Activated CD4-positive, alpha-beta T cell treated with anti-CD3 and anti-CD28 coated beads, Interleukin-2, amount 10 ng/mL, durations not matched to agents 24 days and 14 days (primary cell): ENCODE data around the gene BTG4. TPM values are rescaled to one million over a fixed set of nuclear protein-coding genes. Genes with fewer than 3 reads are reported as not detected.

Source experiments
- DNase-seq: peaks from one replicate; pipeline ENCODE4 v3.0.0; 2022
- H3K27ac Mint-ChIP-seq: one replicate; pipeline ENCODE4 v1.8.0; 2022; ENCODE audit warnings: mild to moderate bottlenecking, mixed read lengths
- H3K27me3 Mint-ChIP-seq: one replicate; pipeline ENCODE4 v1.8.0; 2022; ENCODE audit warnings: mixed read lengths
- H3K36me3 Mint-ChIP-seq: one replicate; pipeline ENCODE4 v1.8.0; 2022; ENCODE audit warnings: low read depth, mild to moderate bottlenecking, mixed read lengths
- H3K4me1 Mint-ChIP-seq: one replicate; pipeline ENCODE4 v1.8.0; 2021; ENCODE audit warnings: mixed read lengths
- H3K4me3 Mint-ChIP-seq: one replicate; pipeline ENCODE4 v1.8.0; 2022; ENCODE audit warnings: mild to moderate bottlenecking, moderate library complexity, mixed read lengths
- H3K9me3 Mint-ChIP-seq: one replicate; pipeline ENCODE4 v1.8.0; 2021; ENCODE audit warnings: mixed read lengths
- intact Hi-C: fragments of 100-400 bp; cut with micrococcal nuclease; formaldehyde crosslinking; loops from one replicate; pipeline ENCODE4 v1.15.1; 2023
- total RNA-seq: library from RNA; stranded (reverse); gene quantifications from 2 replicates; pipeline ENCODE4 v1.2.3, GENCODE V29; 2022

BTG4 gene
- total RNA-seq, 1 donor from 2014 or later: not detected

DNA sequence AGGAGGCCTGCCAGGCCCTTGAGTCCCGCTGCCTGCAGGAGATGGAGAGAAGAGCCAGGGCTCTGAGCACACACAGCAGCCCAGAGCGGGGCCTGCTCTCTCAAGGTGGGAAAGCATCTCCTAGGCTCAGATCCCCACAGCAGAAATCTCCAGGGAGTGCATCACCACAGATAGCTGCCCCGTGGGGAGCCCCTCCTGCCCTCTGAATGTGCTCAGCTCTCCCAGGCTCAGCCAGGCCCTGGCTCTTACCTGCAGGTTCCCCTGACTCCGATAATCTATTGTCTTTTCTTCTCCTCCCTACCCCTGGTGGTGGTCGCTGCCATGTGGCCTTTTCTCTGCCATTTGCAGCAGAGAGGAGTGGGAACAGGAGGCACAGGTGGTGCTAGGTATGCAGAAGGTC, 49.9 kb downstream of the BTG4 start:
- DNase-seq: no peak
- Mint-ChIP-seq H3K4me1 (peaks cover 3% of the 10 kb centered on the region), H3K27ac (no peak overlapping the region), H3K27me3 (peaks cover 25% of the 10 kb centered on the region), H3K4me3 (no peak overlapping the region), H3K9me3 (no peaks in the 10 kb centered on the region), H3K36me3 (no peaks in the 10 kb centered on the region)
- intact Hi-C loops: no loop called here

DNA sequence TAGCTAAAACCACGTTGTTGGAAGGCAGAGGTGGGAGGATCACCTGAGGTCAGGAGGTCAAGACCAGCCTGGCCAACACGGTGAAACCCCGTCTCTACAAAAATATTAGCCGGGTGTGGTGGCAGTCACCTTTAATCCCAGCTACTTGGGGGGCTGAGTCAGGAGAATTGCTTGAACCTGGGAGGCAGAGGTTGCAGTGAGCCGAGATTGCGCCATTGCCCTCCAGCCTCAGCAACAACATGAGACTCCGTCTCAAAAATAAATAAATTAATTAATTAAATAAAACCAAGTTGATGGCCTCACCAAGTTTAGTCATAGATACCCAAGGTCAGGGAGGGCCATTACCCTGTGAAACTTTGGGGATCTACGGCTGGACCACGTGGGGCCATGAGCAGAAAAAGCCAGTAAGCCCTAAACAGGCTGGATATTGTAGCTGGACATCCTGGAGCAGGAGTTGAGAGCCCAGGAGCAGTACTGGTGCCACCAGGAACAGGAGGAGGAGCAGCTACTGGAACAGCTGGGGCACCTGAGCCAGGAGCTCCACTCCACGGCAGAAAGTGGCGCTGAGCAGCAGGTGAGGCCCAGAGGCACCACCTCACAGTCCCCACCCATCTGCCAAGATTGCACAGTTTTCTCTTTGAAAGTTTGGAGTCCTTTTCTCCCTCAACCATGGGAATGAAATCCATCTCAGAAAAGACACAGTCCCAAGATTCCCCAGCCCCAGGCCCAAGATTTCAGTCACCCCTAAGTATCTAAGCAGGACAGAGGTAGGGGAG, 50.5 kb downstream of the BTG4 start:
- Mint-ChIP-seq H3K4me3 (no peak overlapping the region), H3K27ac (no peak overlapping the region), H3K4me1 (peaks cover 3% of the 10 kb centered on the region), H3K27me3 (peaks cover 21% of the 10 kb centered on the region), H3K9me3 (no peaks in the 10 kb centered on the region), H3K36me3 (no peaks in the 10 kb centered on the region)
- peak; percentile 34 for DNase-seq
- intact Hi-C loops: no loop called here

DNA sequence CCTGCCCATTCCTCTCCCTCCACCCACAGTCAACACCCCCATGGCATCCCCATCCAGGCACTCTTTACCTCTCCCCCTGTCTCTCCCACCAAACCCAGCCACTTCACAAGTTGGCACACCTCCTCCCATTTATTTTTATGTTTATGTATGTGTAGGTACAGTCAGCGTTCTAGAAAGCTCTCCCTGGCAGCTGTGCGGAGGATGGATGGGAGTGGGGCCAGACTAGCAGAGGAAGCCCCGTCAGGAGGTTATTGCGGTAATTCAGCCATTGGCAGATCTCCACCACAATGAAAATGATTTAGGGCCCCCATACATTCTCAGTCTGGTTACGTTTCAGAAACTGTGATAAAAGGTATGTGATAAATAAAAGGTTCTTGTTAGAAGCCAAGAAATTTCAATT, 51.3 kb downstream of the BTG4 start:
- Mint-ChIP-seq H3K36me3 (no peaks in the 10 kb centered on the region), H3K4me3 (no peak overlapping the region), H3K9me3 (no peaks in the 10 kb centered on the region), H3K27ac (no peak overlapping the region), H3K27me3 (peaks cover 20% of the 10 kb centered on the region), H3K4me1 (no peaks in the 10 kb centered on the region)
- intact Hi-C loops: no loop called here
- DNase-seq: no peak

DNA sequence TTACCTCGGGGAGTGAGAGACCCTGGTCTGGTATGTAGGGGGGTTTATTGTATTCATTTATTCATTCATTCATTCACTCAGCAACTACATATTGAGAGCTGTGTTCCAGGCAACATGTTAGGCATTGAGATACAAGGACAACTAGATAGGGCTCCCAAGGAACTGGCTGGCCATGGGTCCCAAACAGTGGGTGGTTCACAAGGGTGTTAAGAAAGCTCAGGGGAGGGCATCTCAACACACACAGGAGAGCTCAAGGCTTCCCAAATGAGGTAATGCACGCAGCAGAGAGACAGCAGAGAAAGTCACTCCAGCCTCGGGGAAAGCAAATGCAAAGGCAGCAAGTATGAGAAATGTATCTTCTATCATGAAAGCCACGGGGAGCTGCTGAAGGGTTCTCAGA, 51.8 kb downstream of the BTG4 start:
- peaks cover 18% of the 10 kb centered on the region for H3K27me3 Mint-ChIP-seq

DNA sequence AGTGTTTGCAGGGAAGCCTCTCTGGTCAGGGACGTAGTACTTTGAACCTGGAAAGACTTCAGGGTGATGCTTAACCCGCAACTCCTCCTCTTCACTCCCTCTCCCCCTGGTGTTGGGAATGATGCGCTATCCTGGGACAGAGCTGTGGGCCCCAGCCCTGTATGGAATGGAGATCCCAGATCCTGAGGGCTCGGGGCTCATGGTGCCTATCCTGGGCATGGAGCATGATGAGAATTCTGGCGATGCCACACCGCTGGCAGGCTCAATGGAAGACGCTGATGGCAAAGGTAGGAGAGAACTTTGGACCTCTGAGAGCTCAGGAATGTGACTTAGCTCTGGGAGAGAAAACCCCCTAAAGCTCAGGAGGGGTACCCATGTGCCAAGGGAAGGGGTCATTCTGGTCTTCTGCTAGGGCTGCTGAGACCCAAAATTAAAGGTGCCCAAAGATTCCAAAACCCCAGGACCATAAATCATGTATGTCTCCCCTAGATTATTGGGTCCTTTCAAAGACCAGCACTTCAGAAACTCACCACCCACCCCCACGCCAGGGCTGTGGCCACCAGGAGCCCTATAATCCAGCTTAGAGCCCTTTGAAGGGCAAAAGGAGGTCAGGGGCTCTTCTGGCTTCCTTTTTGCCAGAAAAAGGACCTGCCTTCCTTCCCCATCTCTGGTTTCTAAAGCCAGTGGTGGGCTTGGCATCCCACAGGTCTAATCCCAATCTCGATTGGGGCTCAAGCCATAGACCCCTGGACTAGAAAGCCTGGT, 52.5 kb downstream of the BTG4 start:
- no peaks in the 10 kb centered on the region for H3K36me3 Mint-ChIP-seq
- H3K4me1 Mint-ChIP-seq: no peaks in the 10 kb centered on the region
- H3K27ac Mint-ChIP-seq: no peak overlapping the region
- intact Hi-C loops: no loop called here
- H3K9me3 Mint-ChIP-seq: no peaks in the 10 kb centered on the region
- DNase-seq: peak; percentile 46
- no peak overlapping the region for H3K4me3 Mint-ChIP-seq
- peaks cover 17% of the 10 kb centered on the region for H3K27me3 Mint-ChIP-seq

More for the DNA sequence above, 51.8 kb downstream of the BTG4 start:
- H3K4me1 Mint-ChIP-seq: no peaks in the 10 kb centered on the region
- H3K36me3 Mint-ChIP-seq: no peaks in the 10 kb centered on the region
- no peaks in the 10 kb centered on the region for H3K9me3 Mint-ChIP-seq
- H3K27ac Mint-ChIP-seq: no peak overlapping the region
- no peak overlapping the region for H3K4me3 Mint-ChIP-seq
- intact Hi-C loops: no loop called here
- DNase-seq: peak; percentile 39

DNA sequence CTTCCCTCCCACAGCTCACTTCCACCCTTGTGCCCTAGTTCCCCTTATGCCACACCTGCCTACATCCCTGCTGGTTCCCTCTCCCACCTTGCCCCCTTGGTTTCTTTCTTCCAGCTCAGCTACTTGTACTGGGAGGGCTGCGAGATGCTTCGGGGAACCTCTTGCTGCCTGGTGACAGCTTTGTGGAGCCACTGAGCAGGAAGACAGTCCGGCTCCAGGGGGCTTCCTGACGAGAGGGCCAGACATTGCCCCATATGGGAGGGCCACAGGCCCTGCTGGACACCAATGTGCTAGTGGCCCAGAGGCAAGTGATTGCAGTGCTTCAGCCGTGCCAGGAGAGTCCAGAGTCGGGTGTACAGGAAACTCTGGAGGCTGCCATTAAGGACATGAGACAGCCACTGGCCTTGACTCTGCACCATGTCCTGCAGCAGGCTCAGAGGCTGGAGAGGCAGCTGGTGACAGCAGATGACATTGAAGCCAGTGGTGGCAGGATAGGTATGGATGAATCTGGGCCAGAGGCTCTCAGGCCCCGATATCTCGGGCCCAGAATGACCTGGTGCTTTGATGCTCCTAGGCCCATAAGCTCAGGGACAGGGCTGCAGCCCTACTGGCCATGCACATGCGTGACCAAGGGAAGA, 54.3 kb downstream of the BTG4 start:
- Mint-ChIP-seq H3K27ac (no peak overlapping the region), H3K9me3 (no peaks in the 10 kb centered on the region), H3K4me3 (no peak overlapping the region), H3K27me3 (peaks cover 20% of the 10 kb centered on the region), H3K36me3 (no peaks in the 10 kb centered on the region), H3K4me1 (no peaks in the 10 kb centered on the region)
- peak; percentile 40 for DNase-seq
- intact Hi-C loops: no loop called here

DNA sequence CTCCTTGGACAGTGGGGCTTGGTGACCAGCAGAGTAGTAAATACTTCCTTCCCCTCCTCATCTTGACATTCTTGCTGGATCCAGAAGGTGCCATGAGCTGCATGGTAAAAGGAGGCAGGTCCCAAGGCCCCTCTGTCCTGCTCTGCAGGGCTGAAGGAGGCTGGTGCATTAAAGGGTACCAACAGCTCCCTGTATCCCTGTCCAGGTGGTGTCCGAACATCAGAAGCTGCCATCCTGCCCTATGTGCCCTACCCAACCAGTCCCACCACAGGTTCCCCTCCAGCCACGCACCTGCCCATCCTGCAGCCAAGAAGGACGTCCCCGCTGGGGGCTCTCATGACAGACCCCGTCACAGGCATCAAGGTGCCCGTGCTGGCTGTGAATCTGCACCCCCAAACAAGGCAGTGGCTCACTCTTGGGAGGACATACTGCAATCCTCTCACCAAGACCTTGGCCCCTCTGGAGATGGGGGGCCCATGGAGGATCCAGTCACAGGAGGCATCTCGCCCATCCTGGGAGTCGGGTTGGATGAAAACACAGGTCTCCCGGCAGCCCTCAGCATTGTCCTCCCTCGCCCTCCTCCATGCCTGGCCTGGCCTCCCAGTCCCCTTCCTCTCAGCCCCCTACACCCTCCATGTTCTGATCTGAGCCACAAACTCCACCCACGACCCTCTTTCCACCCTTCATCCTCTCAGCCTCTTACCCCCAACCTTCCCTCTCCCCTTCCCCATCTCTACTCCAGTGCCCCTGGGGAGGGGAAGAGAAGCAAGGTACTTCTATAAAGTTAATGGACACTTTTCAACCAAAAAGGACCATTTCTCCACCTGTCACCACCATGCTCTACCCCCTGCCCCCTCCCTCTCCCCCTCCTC, 55.1 kb downstream of the BTG4 start:
- Mint-ChIP-seq H3K27me3 (peaks cover 22% of the 10 kb centered on the region), H3K27ac (no peak overlapping the region), H3K4me3 (no peak overlapping the region), H3K4me1 (no peaks in the 10 kb centered on the region), H3K36me3 (no peaks in the 10 kb centered on the region), H3K9me3 (no peaks in the 10 kb centered on the region)
- intact Hi-C loops: no loop called here
- peak; percentile 52 for DNase-seq

DNA sequence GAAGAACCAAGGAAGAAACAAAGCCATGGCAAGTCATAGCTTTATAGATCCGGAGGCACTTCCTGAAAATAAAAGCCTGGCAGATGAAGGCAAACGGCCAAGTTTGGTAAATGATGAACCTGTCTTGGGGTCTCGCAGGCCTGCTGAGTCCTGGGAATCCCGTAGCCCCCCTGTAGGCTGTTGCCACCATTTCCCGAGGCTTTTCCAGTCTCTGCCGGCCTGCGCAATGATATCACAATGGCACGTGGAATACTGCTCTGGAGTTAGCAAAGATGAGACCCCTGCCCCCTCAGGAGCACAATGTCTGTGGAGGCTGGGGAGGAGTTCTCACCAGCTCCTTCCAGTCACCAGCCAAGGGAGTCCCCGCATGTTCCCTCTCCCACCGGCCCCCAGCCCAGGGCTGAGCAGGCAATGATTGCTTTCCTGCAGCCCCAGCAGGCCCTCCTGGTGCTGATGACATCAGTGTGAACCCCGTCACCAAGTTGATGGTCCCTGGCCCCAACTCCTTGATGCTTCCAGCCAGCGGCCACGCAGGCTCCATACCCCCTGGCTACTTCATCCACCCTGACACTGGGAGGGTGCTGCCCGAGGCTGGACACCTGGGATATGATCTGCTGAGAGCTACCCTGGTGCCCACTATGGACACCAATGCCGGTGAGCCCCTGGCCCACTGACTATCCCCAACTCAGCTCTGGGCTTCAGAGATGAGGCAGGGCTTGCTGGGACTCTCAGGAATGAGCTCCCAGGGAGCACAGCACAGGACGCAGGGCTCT, 55.9 kb downstream of the BTG4 start:
- H3K4me3 Mint-ChIP-seq: no peak overlapping the region
- H3K9me3 Mint-ChIP-seq: no peaks in the 10 kb centered on the region
- intact Hi-C loops: no loop called here
- no peaks in the 10 kb centered on the region for H3K36me3 Mint-ChIP-seq
- no peaks in the 10 kb centered on the region for H3K4me1 Mint-ChIP-seq
- no peak for DNase-seq
- no peak overlapping the region for H3K27ac Mint-ChIP-seq
- H3K27me3 Mint-ChIP-seq: peaks cover 25% of the 10 kb centered on the region

DNA sequence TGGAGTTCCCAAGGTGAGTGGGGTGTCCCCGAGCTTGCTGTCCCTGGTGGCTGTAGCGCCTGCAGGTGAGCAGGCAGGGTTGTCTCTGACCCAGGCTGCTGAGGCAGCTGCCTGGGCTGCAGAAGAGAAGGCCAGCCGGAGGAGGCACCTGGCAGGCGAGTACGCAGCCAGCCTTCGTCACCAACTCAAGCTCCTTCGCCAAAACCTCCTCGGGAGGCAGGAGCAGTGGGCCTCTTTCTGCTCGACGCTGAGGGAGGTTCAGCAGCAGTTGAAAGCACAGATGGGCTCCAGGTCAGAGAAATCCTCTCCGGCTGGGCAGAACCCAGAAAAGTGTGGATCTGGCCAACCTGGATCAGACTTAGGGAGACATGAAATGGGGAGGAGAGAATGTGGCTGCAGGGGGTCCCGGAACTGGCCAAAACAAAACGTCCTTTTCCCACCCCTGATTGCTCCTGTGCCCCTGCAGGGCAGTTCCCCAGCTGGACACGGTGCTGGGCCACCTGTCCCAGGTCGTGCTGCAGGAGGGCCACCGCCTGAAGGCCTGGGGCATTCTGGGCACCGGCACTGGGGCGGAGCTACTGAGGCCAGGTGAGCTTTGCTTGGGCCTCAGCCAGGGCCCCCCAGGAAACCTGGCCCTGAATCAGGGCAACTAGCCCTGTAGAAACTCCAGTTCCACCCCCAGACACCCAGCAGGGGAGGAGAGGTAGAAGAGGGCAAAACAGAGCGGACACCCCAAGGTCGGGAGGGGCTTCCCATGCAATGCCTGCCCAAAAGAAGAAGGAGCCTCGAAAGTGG, 56.7 kb downstream of the BTG4 start:
- no peaks in the 10 kb centered on the region for H3K9me3 Mint-ChIP-seq
- DNase-seq: no peak
- intact Hi-C loops: loop anchor here (2.0 kb wide), 1 partner anchor 75 kb away; no protein-coding TSS in a partner anchor
- H3K36me3 Mint-ChIP-seq: no peaks in the 10 kb centered on the region
- no peaks in the 10 kb centered on the region for H3K4me1 Mint-ChIP-seq
- H3K27ac Mint-ChIP-seq: no peak overlapping the region
- peaks cover 20% of the 10 kb centered on the region for H3K27me3 Mint-ChIP-seq
- no peak overlapping the region for H3K4me3 Mint-ChIP-seq

DNA sequence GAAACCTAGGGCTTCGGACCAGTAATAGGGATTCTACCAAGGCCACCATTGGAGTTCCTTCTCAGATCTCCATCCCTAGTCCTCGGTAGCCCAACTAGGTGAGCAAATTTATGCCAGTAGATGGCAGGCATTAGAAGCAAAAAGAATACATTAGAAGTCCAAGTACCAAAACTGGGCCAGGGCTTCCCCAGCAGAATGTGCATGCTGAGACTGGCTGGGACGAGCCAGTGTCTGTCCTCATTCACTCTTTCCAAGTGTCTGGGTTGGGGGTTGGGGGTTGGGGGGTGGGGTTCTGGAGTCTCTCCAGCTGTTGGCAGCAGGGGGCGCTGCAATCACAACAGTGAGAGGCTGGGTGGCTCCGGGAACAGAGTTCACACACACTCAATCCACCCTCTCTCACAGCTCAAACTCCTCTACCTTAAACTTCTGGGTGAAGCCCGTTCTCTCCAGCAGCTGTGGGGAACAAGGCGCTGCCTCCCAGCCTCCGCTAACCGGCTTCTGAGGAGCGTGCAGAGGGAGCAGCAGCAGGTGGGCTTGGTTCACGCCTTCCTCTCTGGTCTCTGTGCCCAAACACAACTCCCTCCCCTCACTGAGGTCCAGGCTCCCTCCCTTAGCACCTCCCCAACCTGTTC, 57.5 kb downstream of the BTG4 start:
- Mint-ChIP-seq H3K27me3 (peaks cover 15% of the 10 kb centered on the region), H3K27ac (peak overlapping the region; percentile 21), H3K36me3 (no peaks in the 10 kb centered on the region), H3K4me1 (no peaks in the 10 kb centered on the region), H3K9me3 (no peaks in the 10 kb centered on the region), H3K4me3 (no peak overlapping the region)
- intact Hi-C loops: loop anchor here (1.0 to 5.0 kb wide), 4 partner anchors 76 to 388 kb away; no protein-coding TSS in a partner anchor
- DNase-seq: peak; percentile 83

DNA sequence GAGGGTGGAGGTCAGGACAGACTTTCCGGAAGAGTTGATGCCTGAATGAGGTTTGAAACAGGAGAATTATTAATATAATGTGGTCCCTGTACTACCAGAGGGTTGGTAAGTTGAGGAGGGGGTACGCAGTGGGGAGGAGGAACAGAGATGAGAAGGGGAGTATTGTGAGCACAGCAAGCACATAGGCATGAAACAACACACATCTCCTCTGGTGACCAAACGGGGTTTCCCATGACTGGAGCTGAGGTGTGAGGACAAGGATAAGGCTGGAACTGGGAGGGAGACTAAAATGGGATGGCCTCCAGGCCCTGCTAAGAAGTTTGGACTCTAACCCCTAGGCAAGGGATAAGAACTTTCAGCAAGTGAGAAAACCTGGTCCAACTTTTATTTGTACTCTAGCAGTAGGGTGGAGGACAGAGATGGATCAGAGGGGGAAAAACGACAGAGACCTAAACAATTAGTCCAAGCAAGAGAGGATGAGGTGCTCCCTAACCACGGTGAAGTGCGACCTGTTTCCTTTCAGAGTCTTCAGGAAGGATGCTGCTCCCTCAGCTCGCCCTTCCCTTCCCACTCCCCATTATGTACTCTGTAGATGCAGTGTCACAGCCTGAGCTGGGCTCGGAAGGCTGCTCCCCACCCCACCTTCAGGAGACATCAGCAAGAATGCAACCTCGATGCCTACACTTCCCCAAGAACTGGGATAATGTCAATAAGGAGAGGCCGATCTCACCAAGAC, 59.2 kb downstream of the BTG4 start:
- Mint-ChIP-seq H3K27ac (no peak overlapping the region), H3K27me3 (peaks cover 7% of the 10 kb centered on the region), H3K4me3 (no peak overlapping the region), H3K9me3 (no peaks in the 10 kb centered on the region), H3K4me1 (no peaks in the 10 kb centered on the region), H3K36me3 (no peaks in the 10 kb centered on the region)
- intact Hi-C loops: loop anchor here (5.0 kb wide), 2 partner anchors 114 to 389 kb away; no protein-coding TSS in a partner anchor
- no peak for DNase-seq
